Transverse colon (tissue), 4 donors: ENCODE results near the gene CCDC39. TPM values are rescaled to one million over a fixed set of nuclear protein-coding genes. Genes with fewer than 3 reads are reported as not detected.
"Not testable (repeated sequence)": the region's sequence is repeated elsewhere in the genome, so short reads cannot be mapped to it uniquely, and the experiment has no call there.

Experiments used
- DNase-seq: peaks from one replicate; pipeline ENCODE4 v3.0.0-alpha.2; 2019
- H3K27ac ChIP-seq, 4 donors: fragments of 200-600 bp; sonication (generic); 2 replicates each; pipeline ENCODE4 v1.5.1; 2016 to 2018; ENCODE audit warnings: inconsistent platforms in 4 of 4
- H3K27me3 ChIP-seq: fragments of 200-600 bp; sonication (generic); 2 replicates; pipeline ENCODE4 v1.5.1; 2017; ENCODE audit warnings: inconsistent platforms
- H3K36me3 ChIP-seq, 4 donors: fragments of 200-600 bp; sonication (generic); 2 replicates each; pipeline ENCODE4 v1.5.1; 2017 to 2019; ENCODE audit warnings: inconsistent platforms in 4 of 4
- H3K4me1 ChIP-seq, 4 donors: fragments of 200-600 bp; sonication (generic); 2 replicates each; pipeline ENCODE4 v1.5.1; 2017 to 2020; ENCODE audit warnings: inconsistent platforms in 4 of 4
- H3K4me3 ChIP-seq, 4 donors: fragments of 200-600 bp; sonication (generic); 1 replicate in 1 of 4; 2 replicates in 3 of 4; pipeline versions ENCODE4 v1.5.1 to v1.6.1; 2017 to 2019; ENCODE audit warnings: inconsistent platforms in 4 of 4
- H3K9me3 ChIP-seq, 2 donors: fragments of 200-600 bp; sonication (generic); 2 replicates each; pipeline ENCODE4 v1.5.1; 2017 to 2019; ENCODE audit warnings: inconsistent platforms in 2 of 2
- EP300 ChIP-seq: sonication (generic); formaldehyde crosslinking; IDR thresholded peaks from one replicate; pipeline ENCODE4 v1.6.1; 2017; ENCODE audit warnings: antibody characterized with exemption, low read depth
- POLR2A ChIP-seq: fragments of 450-650 bp; IDR thresholded peaks from one replicate; pipeline ENCODE4 v1.6.1; 2016; ENCODE audit warnings: antibody characterized with exemption, mild to moderate bottlenecking, moderate library complexity
- POLR2AphosphoS5 ChIP-seq, 3 donors: sonication (generic); formaldehyde crosslinking; IDR thresholded peaks; one replicate each; pipeline ENCODE4 v1.6.1; 2016; ENCODE audit warnings: antibody characterized with exemption in 3 of 3
- WGBS, 2 donors: methylation state at CpG; one replicate each; pipeline ENCODE4 v1.1.5; 2018; ENCODE audit warnings: low coverage in 1 of 2; 5-methylcytosine and 5-hydroxymethylcytosine counted together
- in situ Hi-C, 4 donors: fragments of 200-750 bp; cut with MboI; loops; one replicate each; pipeline versions ENCODE4 v1.15.0 to v1.15.1; 2017; ENCODE audit warnings: low sequenced_read_pairs in 3 of 4, low pct_ligation_motif_present in 1 of 4, low pct_unique_long_range_greater_than_20kb in 1 of 4
- intact Hi-C: fragments of 100-400 bp; cut with DNase I; formaldehyde crosslinking; loops from one replicate; pipeline ENCODE4 v1.15.1; 2023; ENCODE audit warnings: low total_unique reads
- total RNA-seq, 4 donors: library from RNA; depleted of rRNA; stranded (reverse); fragments of >200 nt; gene quantifications; one replicate each; pipeline ENCODE4 v1.1.0, GENCODE V29; 2016
- TF ChIP-seq, protein P1 (sequence below), 5 experiments: fragments of 200-600 bp in 3 of 5; fragments of 450-650 bp in 2 of 5; sonication (generic) in 3 of 5; IDR thresholded peaks; 1 replicate in 2 of 5; 2 replicates in 3 of 5; pipeline ENCODE4 v1.5.1; 2016 to 2017; ENCODE audit warnings: antibody characterized with exemption in 5 of 5, inconsistent platforms in 3 of 5, mild to moderate bottlenecking in 2 of 5, moderate library complexity in 1 of 5

CCDC39 gene
- total RNA-seq, 4 donors from 2014 or later = 0.27 TPM; not detected in 3

GRCh38 chr3:180594631-180595558, 84.4 kb downstream of the CCDC39 start:
- peaks cover 39% of the 10 kb centered on the region for H3K27me3 ChIP-seq
- WGBS, 2 donors = 57 to 85% methylated on average over 1 to 2 of the region's 2 CpGs
- no peaks in the 10 kb centered on the region for H3K9me3 ChIP-seq
- no peak for DNase-seq
- in situ Hi-C loops = no loop called here
- TF ChIP-seq, protein P1, sequence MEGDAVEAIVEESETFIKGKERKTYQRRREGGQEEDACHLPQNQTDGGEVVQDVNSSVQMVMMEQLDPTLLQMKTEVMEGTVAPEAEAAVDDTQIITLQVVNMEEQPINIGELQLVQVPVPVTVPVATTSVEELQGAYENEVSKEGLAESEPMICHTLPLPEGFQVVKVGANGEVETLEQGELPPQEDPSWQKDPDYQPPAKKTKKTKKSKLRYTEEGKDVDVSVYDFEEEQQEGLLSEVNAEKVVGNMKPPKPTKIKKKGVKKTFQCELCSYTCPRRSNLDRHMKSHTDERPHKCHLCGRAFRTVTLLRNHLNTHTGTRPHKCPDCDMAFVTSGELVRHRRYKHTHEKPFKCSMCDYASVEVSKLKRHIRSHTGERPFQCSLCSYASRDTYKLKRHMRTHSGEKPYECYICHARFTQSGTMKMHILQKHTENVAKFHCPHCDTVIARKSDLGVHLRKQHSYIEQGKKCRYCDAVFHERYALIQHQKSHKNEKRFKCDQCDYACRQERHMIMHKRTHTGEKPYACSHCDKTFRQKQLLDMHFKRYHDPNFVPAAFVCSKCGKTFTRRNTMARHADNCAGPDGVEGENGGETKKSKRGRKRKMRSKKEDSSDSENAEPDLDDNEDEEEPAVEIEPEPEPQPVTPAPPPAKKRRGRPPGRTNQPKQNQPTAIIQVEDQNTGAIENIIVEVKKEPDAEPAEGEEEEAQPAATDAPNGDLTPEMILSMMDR (IDR thresholded peaks at IDR 0.05) = peak in 2 of 5 experiments; percentile 8 to 18
- TF ChIP-seq POLR2AphosphoS5 (IDR thresholded peaks at IDR 0.05) = no peak
- no peak for TF ChIP-seq POLR2A
- TF ChIP-seq EP300 = no peak
- H3K4me3 ChIP-seq = no peak overlapping the region
- no peak overlapping the region for H3K27ac ChIP-seq
- H3K4me1 ChIP-seq = no peaks in the 10 kb centered on the region
- intact Hi-C loops = no loop called here
- no peaks in the 10 kb centered on the region for H3K36me3 ChIP-seq

DNA sequence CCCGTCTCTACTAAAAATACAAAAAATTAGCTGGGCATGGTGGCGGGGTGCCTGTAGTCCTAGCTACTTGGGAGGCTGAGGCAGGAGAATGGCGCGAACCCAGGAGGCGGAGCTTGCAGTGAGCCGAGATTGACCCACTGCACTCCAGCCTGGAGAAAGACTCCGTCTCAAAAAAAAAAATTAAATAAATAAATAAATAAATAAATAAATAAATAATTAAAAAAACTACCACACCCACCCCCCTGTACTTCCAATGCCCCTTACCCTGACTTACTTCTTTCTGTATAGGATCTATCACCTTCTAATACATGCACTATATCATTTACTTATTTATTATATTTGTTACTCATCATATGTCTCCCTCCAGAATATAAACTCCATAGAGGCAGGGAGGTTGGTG, 85.7 kb downstream of the CCDC39 start:
- H3K36me3 ChIP-seq, H3K27ac ChIP-seq, intact Hi-C loops, in situ Hi-C loops, H3K4me3 ChIP-seq, H3K9me3 ChIP-seq, H3K4me1 ChIP-seq, DNase-seq: not testable (repeated sequence)
- WGBS, 2 donors = 74 to 89% methylated on average over 3 to 7 of the region's 7 CpGs
- H3K27me3 ChIP-seq = peaks cover 34% of the 10 kb centered on the region

GRCh38 chr3:180590396-180590795, 88.9 kb downstream of the CCDC39 start:
- Histone ChIP-seq H3K27ac (no peak overlapping the region), H3K27me3 (peaks cover 29% of the 10 kb centered on the region), H3K36me3 (no peaks in the 10 kb centered on the region), H3K4me3 (no peak overlapping the region), H3K9me3 (no peaks in the 10 kb centered on the region), H3K4me1 (no peaks in the 10 kb centered on the region)
- in situ Hi-C loops = no loop called here
- intact Hi-C loops = no loop called here
- DNase-seq = no peak
- no peak for TF ChIP-seq POLR2A
- 95% methylated on average over 17 of the region's 23 CpGs; no CpG with 5 or more reads in 1 of the 2 donors for WGBS, 2 donors

- Histone ChIP-seq H3K9me3 (no peaks in the 10 kb centered on the region), H3K4me3 (no peak overlapping the region), H3K4me1 (no peaks in the 10 kb centered on the region), H3K27ac (no peak overlapping the region), H3K27me3 (peaks cover 13% of the 10 kb centered on the region), H3K36me3 (no peaks in the 10 kb centered on the region)
- 55 to 79% methylated on average over 1 of the region's 1 CpG for WGBS, 2 donors
- no peak for DNase-seq
- in situ Hi-C loops (no loop called here), intact Hi-C loops (no loop called here)
- TF ChIP-seq, protein P1 (IDR thresholded peaks at IDR 0.05) = no peak
Measured at GRCh38 chr3:180580934-180581333, 98.4 kb downstream of the CCDC39 start.

- DNase-seq = no peak
- Histone ChIP-seq H3K4me3 (no peak overlapping the region), H3K4me1 (no peaks in the 10 kb centered on the region), H3K36me3 (no peaks in the 10 kb centered on the region), H3K27me3 (no peaks in the 10 kb centered on the region), H3K9me3 (no peaks in the 10 kb centered on the region), H3K27ac (no peak overlapping the region)
- TF ChIP-seq EP300 (no peak), POLR2AphosphoS5 (IDR thresholded peaks at IDR 0.05) (no peak), POLR2A (no peak)
- TF ChIP-seq, protein P1 (IDR thresholded peaks at IDR 0.05) = no peak
- in situ Hi-C loops (no loop called here), intact Hi-C loops (no loop called here)
- WGBS, 2 donors = 77 to 85% methylated on average over 3 of the region's 3 CpGs
Measured at GRCh38 chr3:180575571-180575970, 103.7 kb downstream of the CCDC39 start.
